Activated T-helper 1 cell treated with Interleukin-2 at 50 U/mL for 16 hours (primary cell): Measurements from ENCODE around the gene HRAS.

Source experiments
- DNase-seq: peaks from one replicate; pipeline ENCODE4 v3.0.0-alpha.2; 2020; ENCODE audit warnings: low read depth

HRAS gene

GRCh38 chr11:553083-553987, 18.0 kb upstream of the HRAS start:
- DNase-seq: no peak

GRCh38 chr11:551596-551995, 16.2 kb upstream of the HRAS start:
- no peak for DNase-seq

- no peak for DNase-seq
These were observed 15.8 kb upstream of the HRAS start for GRCh38 chr11:551131-551530.

DNA sequence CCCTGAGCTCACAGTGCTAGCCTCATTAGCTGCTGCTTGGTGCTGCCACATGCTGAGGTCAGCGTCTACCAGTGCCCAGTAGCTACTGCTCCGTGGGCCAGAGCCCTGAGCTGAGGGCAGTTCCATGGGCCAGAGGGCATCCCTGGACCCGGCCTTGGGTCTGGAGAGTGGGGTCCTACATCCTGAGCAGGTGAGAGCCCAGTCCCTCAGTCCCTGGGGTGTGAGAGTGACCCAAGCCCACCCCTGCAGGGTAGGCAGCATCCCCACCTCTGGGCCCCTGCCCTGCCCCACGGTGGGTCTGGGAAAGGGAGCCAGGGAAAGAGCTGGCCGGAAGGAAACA, 15.3 kb upstream of the HRAS start:
- no peak for DNase-seq

GRCh38 chr11:550021-550745, 14.8 kb upstream of the HRAS start:
- no peak for DNase-seq

DNA sequence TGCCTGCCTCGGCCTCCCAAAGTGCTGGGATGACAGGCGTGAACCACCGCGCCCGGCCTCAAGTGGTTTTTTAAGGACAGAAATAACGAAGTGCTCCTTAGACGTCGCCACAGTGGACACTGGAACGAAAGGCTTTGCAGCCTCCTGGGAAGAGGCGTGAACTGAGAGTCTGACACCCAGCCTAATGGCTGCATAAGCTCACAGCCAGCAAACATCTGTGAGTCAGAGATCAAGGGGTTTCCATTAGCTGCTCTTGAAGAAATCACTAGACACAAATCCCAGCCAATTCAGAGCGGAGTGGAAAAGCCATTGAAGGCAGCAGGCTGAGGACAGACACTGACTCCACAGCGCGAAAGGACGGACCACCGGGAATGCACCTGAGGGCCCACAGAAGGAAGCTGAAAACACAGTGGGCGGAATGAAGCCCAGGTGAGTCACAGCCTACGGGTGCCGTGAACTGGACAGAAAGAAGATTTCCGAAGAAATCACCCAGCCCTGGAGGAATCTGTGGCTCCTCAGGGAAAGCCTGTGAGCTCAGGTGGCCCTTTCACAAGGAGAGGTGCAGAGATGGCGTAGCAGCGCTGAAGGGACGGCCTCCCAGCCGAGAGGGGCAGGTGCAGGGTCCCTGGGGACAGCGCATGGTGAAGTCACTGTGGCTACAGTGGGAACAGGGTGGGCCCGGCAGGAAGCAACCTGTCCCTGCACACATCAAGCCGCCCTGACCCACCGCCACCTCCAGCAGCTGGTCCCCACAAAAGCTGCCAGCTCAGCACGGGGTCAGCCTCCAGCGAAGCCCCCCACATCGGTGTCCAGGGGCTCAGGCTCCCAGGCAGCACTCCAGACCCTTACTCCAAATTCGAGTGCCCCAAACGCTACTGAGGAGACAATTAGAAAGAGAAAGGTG, 13.6 kb upstream of the HRAS start:
- no peak for DNase-seq

- DNase-seq: no peak
These were observed 9.8 kb upstream of the HRAS start for GRCh38 chr11:545171-545570.

GRCh38 chr11:544817-545166, 9.4 kb upstream of the HRAS start:
- no peak for DNase-seq

DNA sequence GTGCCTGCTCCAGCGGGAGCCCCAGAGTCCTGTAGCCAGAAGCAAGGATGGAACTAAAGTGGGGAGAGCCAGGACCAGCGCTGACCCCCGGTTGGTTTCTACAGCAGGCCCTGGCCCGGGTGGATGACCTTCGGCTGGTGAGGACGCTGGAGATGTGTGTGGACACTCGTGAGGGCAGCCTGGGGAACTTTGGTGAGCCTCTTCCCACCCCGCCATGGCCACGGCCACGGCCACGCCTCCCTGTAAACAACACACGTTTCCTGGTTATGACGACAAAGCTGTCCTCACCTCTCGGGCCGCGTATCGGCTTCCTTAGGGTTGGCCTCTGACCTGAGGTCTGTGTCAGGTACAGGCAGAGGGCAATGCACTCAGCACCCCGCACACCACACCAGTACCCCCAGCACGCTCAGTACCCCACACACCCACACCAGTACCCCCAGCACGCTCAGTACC, 6.1 kb upstream of the HRAS start:
- DNase-seq: no peak

DNA sequence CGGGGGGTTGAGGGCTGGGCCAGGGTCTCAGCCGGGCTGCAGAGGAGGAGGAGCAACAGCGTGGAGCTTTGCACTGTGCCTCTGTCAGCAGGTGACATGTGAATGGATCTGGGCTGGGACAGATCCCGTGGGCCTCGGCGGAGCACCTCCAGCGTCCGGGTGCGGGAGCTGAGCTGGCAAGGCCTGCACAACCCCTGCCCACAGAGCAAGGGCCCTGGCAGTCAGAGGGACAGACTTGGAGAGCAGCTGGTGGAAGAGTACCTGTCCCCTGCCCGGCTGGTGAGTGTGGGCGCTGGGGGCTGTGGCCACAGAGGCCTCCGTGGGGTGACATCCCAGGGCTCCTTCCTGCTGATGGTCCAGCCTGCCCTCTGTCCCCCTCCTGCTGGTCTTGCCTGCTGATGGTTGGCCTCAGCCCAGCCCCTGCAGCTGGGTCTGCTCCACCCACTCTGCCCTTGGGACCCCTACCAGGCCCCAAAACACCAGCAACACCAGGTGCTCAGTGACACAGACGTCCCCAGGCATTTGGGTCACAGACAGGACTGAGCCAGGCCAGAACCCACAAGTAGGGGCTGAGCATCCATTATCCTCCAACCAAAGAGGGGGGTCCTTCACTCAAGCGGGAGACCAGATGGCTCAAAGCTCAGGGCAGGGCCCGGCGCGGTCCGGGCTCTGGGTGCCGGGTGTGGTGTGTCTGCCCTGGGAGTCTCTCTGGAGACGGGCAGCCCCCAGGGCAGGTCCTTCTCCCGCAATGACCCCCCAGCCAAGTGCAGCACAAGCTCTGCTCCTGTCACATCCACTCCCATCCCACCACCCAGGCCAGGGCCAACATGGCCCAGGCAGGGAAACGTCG, 5.4 kb upstream of the HRAS start:
- DNase-seq: no peak

DNA sequence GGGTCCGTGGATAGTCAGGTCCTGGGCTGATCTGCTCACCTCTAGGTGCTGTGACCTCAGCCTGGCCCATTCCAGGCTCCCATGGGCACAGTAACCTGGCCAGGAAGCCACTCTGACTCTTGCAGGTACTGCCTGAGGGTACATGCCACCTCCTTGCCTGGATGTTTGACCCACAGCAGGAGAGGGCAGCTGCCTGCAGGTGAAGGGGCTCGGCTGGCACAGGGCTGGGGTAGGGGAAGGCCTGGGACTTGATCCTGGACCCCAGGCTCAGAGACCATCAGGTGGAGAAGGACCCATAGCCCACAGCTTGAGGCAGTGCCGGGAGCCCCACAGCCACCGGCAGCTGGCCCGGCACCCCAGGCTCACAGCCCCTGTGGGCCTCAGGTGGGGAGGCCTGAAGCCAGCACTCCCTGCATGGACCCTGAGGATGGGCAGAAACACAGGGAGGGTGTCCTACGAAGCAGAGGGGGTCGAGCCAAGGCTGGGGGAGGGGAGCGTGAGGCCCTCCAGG, 4.7 kb upstream of the HRAS start:
- DNase-seq: no peak

GRCh38 chr11:538431-539051, 3.2 kb upstream of the HRAS start:
- DNase-seq: no peak

DNA sequence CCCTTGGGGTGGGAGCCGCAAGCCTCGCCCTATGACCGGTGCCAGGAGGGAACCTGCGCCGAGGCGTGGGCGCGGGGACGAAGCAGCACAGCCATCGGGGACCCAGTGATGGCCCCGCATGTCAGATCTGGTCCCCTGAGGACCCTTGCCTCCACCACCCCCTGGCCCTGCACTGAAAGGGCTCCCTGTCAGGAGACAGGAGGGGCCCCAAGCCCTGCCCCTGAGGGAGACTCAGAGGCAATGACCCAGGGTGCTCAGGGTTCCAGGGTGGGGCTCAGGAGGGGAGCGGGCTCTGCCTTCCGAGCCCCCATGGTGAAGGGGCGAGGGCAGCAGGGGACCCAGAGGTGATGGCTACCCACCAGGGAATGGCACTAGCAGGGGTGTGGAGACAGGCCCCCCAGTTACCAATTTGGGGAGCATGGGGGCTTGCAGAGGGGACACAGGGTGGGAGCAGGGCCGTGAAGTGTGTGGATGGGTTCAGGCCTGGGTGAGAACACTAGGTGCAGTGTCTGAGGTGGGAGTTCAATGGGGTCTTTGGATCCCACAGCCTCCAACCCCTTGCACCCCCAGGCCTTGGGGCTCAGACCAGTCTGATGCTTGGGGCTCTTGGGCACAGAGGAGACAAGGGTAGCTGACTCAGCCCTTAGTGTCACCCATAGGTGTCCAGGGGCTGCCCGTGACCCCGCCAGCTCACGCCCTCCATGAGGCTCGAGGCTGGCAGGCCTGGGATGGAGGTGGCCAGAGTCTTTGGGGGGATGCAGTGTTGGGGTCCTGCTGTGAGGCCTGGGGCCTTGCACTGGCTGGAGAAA, 2.5 kb upstream of the HRAS start:
- no peak for DNase-seq

- peak; percentile 85 for DNase-seq
These were observed 1.7 kb upstream of the HRAS start, which contains the start of gene LRRC56 for GRCh38 chr11:536841-537621. TSS of gene LRRC56 (plus strand) at chr11:537527. CDS start at chr11:540685, 3,158 bp downstream.

DNA sequence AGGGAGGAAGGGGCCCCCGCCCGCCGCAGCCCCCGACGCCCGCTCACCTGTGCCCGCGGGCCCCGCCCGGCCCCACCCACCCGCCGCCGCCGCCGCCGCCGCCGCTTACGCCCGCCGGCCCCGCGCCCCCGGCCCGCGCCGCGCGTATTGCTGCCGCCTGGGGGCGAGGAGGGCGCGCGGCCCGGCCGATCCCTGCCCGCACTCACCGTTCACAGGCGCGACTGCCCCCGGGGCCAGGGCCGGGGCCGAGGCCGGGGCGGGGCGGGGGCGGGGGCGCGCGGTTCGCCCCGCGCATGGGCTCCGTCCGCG, 212 bp downstream of the HRAS start:
- DNase-seq: no peak

- no peak for DNase-seq
These were observed 773 bp downstream of the HRAS start for GRCh38 chr11:534396-535209.

DNA sequence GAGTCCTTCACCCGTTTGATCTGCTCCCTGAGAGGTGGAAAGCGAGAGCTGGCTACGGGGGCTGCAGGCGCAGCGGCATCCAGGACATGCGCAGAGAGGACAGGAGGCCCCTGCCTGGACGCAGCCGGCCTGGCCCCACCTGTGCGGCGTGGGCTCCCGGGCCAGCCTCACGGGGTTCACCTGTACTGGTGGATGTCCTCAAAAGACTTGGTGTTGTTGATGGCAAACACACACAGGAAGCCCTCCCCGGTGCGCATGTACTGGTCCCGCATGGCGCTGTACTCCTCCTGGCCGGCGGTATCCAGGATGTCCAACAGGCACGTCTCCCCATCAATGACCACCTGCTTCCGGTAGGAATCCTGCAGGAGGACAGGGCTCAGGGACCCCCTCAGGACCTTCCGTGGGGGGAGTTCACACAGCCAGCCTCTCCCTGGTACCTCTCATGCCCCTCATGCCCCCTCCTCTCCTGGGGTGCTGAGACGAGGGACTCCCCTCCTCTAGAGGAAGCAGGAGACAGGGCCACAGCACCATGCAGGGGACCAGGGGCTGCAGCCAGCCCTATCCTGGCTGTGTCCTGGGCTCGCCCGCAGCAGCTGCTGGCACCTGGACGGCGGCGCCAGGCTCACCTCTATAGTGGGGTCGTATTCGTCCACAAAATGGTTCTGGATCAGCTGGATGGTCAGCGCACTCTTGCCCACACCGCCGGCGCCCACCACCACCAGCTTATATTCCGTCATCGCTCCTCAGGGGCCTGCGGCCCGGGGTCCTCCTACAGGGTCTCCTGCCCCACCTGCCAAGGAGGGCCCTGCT, 1.6 kb downstream of the HRAS start:
- no peak for DNase-seq
